DND-41 (cell line): ENCODE data around the gene TRMT10A.
A peak's percentile ranks its signal among the peaks of the same experiment; 100 is the strongest.

Source experiments
- EZH2 ChIP-seq: IDR thresholded peaks from 3 replicates; pipeline ENCODE4 v1.6.1; 2012; ENCODE audit warnings: borderline replicate concordance, low read depth, mild to moderate bottlenecking, moderate library complexity, low read length, inconsistent platforms; ENCODE audit not compliant: severe bottlenecking
- TF ChIP-seq, protein P1 (sequence below): IDR thresholded peaks from 2 replicates; pipeline ENCODE4 v1.5.1; 2012; ENCODE audit warnings: borderline replicate concordance, low read length, moderate library complexity, mild to moderate bottlenecking; ENCODE audit not compliant: poor library complexity, severe bottlenecking; ENCODE audit errors: extremely low read depth

GRCh38 chr4:99504804-99505502, 58.9 kb downstream of the TRMT10A start:
- TF ChIP-seq, protein P1, sequence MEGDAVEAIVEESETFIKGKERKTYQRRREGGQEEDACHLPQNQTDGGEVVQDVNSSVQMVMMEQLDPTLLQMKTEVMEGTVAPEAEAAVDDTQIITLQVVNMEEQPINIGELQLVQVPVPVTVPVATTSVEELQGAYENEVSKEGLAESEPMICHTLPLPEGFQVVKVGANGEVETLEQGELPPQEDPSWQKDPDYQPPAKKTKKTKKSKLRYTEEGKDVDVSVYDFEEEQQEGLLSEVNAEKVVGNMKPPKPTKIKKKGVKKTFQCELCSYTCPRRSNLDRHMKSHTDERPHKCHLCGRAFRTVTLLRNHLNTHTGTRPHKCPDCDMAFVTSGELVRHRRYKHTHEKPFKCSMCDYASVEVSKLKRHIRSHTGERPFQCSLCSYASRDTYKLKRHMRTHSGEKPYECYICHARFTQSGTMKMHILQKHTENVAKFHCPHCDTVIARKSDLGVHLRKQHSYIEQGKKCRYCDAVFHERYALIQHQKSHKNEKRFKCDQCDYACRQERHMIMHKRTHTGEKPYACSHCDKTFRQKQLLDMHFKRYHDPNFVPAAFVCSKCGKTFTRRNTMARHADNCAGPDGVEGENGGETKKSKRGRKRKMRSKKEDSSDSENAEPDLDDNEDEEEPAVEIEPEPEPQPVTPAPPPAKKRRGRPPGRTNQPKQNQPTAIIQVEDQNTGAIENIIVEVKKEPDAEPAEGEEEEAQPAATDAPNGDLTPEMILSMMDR = peak; percentile 53
- TF ChIP-seq EZH2 = no peak
